Fibroblast of lung (primary cell): ENCODE data around the gene NOL4L.

ENCODE experiments used
- EZH2 ChIP-seq: IDR thresholded peaks from 2 replicates; pipeline ENCODE4 v1.5.1; 2012; ENCODE audit warnings: low read length, control low read depth, mild to moderate bottlenecking; ENCODE audit errors: missing control alignments
- TF ChIP-seq, protein P1 (sequence below), 2 donors: IDR thresholded peaks in 1 of 2; conservative IDR thresholded peaks in 1 of 2; 1 replicate in 1 of 2; 2 replicates in 1 of 2; pipeline ENCODE4 v1.5.1; 2011 to 2012; ENCODE audit warnings: low read length in 2 of 2, control low read depth in 1 of 2, inconsistent platforms in 1 of 2, low read depth in 1 of 2, mild to moderate bottlenecking in 1 of 2

DNA sequence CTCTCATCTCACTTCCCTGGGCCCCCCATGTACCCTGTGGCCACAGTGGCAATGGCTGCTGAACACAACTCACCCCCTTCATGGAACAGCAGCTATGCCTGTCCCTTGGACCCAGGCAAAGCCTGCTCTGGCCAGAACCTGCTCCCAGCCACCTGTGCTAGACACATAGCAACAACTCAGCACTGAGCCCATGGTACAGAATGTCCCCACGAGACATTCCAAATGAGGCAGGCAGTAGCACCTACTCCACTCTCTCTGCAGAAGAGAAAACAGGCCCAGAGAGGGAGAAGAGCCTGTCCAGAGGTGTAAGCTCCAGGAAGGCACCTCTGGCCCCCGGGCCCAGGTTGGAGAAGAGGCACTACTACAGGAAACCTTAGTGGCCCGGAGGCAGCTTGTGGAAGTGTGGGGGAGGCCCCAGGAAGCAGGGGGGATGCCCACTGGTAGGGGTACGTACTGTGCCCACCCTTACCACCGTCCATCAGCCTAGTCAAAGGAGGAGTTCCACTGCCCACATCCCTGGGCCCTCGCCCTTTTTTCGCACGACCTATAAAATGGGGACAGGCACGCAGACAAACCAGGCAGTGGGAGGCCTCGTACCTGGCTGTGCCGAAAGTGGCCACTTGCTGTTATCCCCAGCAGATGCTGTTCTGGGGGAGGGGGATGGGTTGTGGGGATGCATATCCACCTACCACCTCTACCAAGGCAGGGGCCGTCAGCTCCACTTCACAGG lies 129.8 kb downstream of the NOL4L start:
- TF ChIP-seq, protein P1, sequence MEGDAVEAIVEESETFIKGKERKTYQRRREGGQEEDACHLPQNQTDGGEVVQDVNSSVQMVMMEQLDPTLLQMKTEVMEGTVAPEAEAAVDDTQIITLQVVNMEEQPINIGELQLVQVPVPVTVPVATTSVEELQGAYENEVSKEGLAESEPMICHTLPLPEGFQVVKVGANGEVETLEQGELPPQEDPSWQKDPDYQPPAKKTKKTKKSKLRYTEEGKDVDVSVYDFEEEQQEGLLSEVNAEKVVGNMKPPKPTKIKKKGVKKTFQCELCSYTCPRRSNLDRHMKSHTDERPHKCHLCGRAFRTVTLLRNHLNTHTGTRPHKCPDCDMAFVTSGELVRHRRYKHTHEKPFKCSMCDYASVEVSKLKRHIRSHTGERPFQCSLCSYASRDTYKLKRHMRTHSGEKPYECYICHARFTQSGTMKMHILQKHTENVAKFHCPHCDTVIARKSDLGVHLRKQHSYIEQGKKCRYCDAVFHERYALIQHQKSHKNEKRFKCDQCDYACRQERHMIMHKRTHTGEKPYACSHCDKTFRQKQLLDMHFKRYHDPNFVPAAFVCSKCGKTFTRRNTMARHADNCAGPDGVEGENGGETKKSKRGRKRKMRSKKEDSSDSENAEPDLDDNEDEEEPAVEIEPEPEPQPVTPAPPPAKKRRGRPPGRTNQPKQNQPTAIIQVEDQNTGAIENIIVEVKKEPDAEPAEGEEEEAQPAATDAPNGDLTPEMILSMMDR (conservative IDR thresholded peaks at IDR 0.05 in 1 of 2, IDR thresholded peaks at IDR 0.05 in 1 of 2; ENCODE audit: low read depth in 1 of 2, low read length in 2 of 2), result no peak
- TF ChIP-seq EZH2, result no peak
